IPS-18c (cell line): ENCODE measurements around the gene EDN2.

Experiments
- H3K4me3 ChIP-seq: 2 replicates; pipeline ENCODE4 v1.7.0; 2013; ENCODE audit warnings: low read depth, mild to moderate bottlenecking, low read length, moderate library complexity; ENCODE audit not compliant: insufficient read depth
- H3K9me3 ChIP-seq: one replicate; pipeline ENCODE4 v1.6.1; 2013; ENCODE audit warnings: mild to moderate bottlenecking, low read length, moderate library complexity; ENCODE audit not compliant: control insufficient read depth, insufficient read depth

The EDN2 gene

GRCh38 chr1:41480204-41481108 is 4.0 kb downstream of the EDN2 start:
- Histone ChIP-seq H3K9me3 (no peaks in the 10 kb centered on the region), H3K4me3 (no peak overlapping the region)

- Histone ChIP-seq H3K4me3 (no peak overlapping the region), H3K9me3 (no peaks in the 10 kb centered on the region)
These were observed 4.7 kb downstream of the EDN2 start for GRCh38 chr1:41479808-41480160.

GRCh38 chr1:41479000-41479807 is 5.3 kb downstream of the EDN2 start:
- H3K4me3 ChIP-seq = no peak overlapping the region

GRCh38 chr1:41478118-41478748 is 6.2 kb downstream of the EDN2 start:
- H3K4me3 ChIP-seq = no peak overlapping the region

More at GRCh38 chr1:41479000-41479807, 5.3 kb downstream of the EDN2 start:
- no peaks in the 10 kb centered on the region for H3K9me3 ChIP-seq

GRCh38 chr1:41476807-41477361 is 7.6 kb downstream of the EDN2 start:
- no peak overlapping the region for H3K4me3 ChIP-seq

More at GRCh38 chr1:41478118-41478748, 6.2 kb downstream of the EDN2 start:
- no peaks in the 10 kb centered on the region for H3K9me3 ChIP-seq

GRCh38 chr1:41475859-41476567 is 8.5 kb downstream of the EDN2 start:
- Histone ChIP-seq H3K9me3 (no peaks in the 10 kb centered on the region), H3K4me3 (no peak overlapping the region)

More at GRCh38 chr1:41476807-41477361, 7.6 kb downstream of the EDN2 start:
- H3K9me3 ChIP-seq = no peaks in the 10 kb centered on the region

GRCh38 chr1:41475346-41475745 is 9.1 kb downstream of the EDN2 start:
- H3K4me3 ChIP-seq = no peak overlapping the region

GRCh38 chr1:41474490-41475271 is 9.8 kb downstream of the EDN2 start:
- Histone ChIP-seq H3K4me3 (no peak overlapping the region), H3K9me3 (no peaks in the 10 kb centered on the region)

More at GRCh38 chr1:41475346-41475745, 9.1 kb downstream of the EDN2 start:
- H3K9me3 ChIP-seq = no peaks in the 10 kb centered on the region

- H3K9me3 ChIP-seq = no peaks in the 10 kb centered on the region
These were observed 10.6 kb downstream of the EDN2 start for GRCh38 chr1:41473738-41474362.

GRCh38 chr1:41471658-41472057 is 12.8 kb downstream of the EDN2 start:
- no peak overlapping the region for H3K4me3 ChIP-seq
- no peaks in the 10 kb centered on the region for H3K9me3 ChIP-seq

More at GRCh38 chr1:41473738-41474362, 10.6 kb downstream of the EDN2 start:
- no peak overlapping the region for H3K4me3 ChIP-seq

GRCh38 chr1:41469706-41470105 is 14.8 kb downstream of the EDN2 start:
- H3K4me3 ChIP-seq = no peak overlapping the region
- H3K9me3 ChIP-seq = no peaks in the 10 kb centered on the region

GRCh38 chr1:41468122-41468762 is 16.2 kb downstream of the EDN2 start:
- H3K9me3 ChIP-seq = no peaks in the 10 kb centered on the region
- H3K4me3 ChIP-seq = no peak overlapping the region

GRCh38 chr1:41467673-41468072 is 16.8 kb downstream of the EDN2 start:
- H3K9me3 ChIP-seq = no peaks in the 10 kb centered on the region
- no peak overlapping the region for H3K4me3 ChIP-seq

GRCh38 chr1:41466146-41466545 is 18.3 kb downstream of the EDN2 start:
- no peak overlapping the region for H3K4me3 ChIP-seq
- H3K9me3 ChIP-seq = peaks cover 2% of the 10 kb centered on the region

- H3K9me3 ChIP-seq = peaks cover 2% of the 10 kb centered on the region
- no peak overlapping the region for H3K4me3 ChIP-seq
These were observed 18.7 kb downstream of the EDN2 start for GRCh38 chr1:41465741-41466140.
